Liver (tissue), 9 donors: ENCODE results near the gene IQCM. TPM values are rescaled to one million over a fixed set of nuclear protein-coding genes. Genes with fewer than 3 reads are reported as not detected.

Experiments
- DNase-seq: peaks from one replicate; pipeline ENCODE4 v3.0.0-alpha.2; 2017; ENCODE audit warnings: low spot score
- H3K27ac ChIP-seq, 2 donors: one replicate each; pipeline ENCODE4 v1.7.0; 2013; ENCODE audit warnings: inconsistent platforms in 2 of 2, low read length in 2 of 2, control low read depth in 1 of 2, low read depth in 1 of 2, mild to moderate bottlenecking in 1 of 2
- H3K27me3 ChIP-seq, 4 donors: one replicate each; pipeline versions ENCODE4 v1.6.1 to v1.7.0; 2013; ENCODE audit warnings: low read length in 3 of 4, inconsistent platforms in 1 of 4, mild to moderate bottlenecking in 1 of 4, moderate library complexity in 1 of 4; ENCODE audit not compliant: control insufficient read depth in 4 of 4, insufficient read depth in 4 of 4
- H3K36me3 ChIP-seq, 4 donors: one replicate each; pipeline versions ENCODE4 v1.6.1 to v1.7.0; 2013; ENCODE audit warnings: low read length in 3 of 4, mild to moderate bottlenecking in 3 of 4, low read depth in 1 of 4, moderate library complexity in 1 of 4; ENCODE audit not compliant: control insufficient read depth in 4 of 4, insufficient read depth in 3 of 4
- H3K4me1 ChIP-seq, 4 donors: one replicate each; pipeline versions ENCODE4 v1.6.1 to v1.7.0; 2013; ENCODE audit warnings: low read length in 3 of 4, mild to moderate bottlenecking in 3 of 4, moderate library complexity in 1 of 4; ENCODE audit not compliant: control insufficient read depth in 4 of 4, insufficient read depth in 4 of 4
- H3K4me3 ChIP-seq, 3 donors: one replicate each; pipeline versions ENCODE4 v1.6.1 to v1.7.0; 2013; ENCODE audit warnings: low read length in 3 of 3, control low read depth in 1 of 3, low read depth in 1 of 3, mild to moderate bottlenecking in 1 of 3
- H3K9ac ChIP-seq, 2 donors: one replicate each; pipeline ENCODE4 v1.7.0; 2013; ENCODE audit warnings: low read length in 2 of 2, mild to moderate bottlenecking in 2 of 2, moderate library complexity in 2 of 2, control low read depth in 1 of 2, low read depth in 1 of 2
- H3K9me3 ChIP-seq, 4 donors: one replicate each; pipeline versions ENCODE4 v1.6.1 to v1.7.0; 2013; ENCODE audit warnings: low read length in 3 of 4; ENCODE audit not compliant: control insufficient read depth in 4 of 4
- CTCF ChIP-seq: fragments of 150-350 bp; IDR thresholded peaks from 2 replicates; pipeline ENCODE4 v1.5.1; 2017; ENCODE audit warnings: improper control_type of control experiment, low read depth, low read length; ENCODE audit not compliant: missing input control
- EGR1 ChIP-seq, 2 donors: IDR thresholded peaks; 2 replicates each; pipeline ENCODE4 v1.6.1; 2016 to 2018; ENCODE audit warnings: antibody characterized with exemption in 2 of 2, low read depth in 2 of 2
- FOXA1 ChIP-seq: IDR thresholded peaks from 2 replicates; pipeline ENCODE4 v1.6.1; 2016; ENCODE audit warnings: antibody characterized with exemption
- FOXA2 ChIP-seq: IDR thresholded peaks from 2 replicates; pipeline ENCODE4 v1.6.1; 2016; ENCODE audit warnings: antibody characterized with exemption
- GABPA ChIP-seq, 2 donors: IDR thresholded peaks in 1 of 2; conservative IDR thresholded peaks in 1 of 2; 2 replicates each; pipeline ENCODE4 v1.6.1; 2016; ENCODE audit warnings: antibody characterized with exemption in 2 of 2, mild to moderate bottlenecking in 1 of 2, moderate library complexity in 1 of 2
- HNF4A ChIP-seq, 2 donors: conservative IDR thresholded peaks; 2 replicates each; pipeline ENCODE4 v1.6.1; 2016; ENCODE audit warnings: antibody characterized with exemption in 2 of 2, mild to moderate bottlenecking in 2 of 2
- HNF4G ChIP-seq: IDR thresholded peaks from 2 replicates; pipeline ENCODE4 v1.6.1; 2016; ENCODE audit warnings: antibody characterized with exemption
- JUND ChIP-seq, 2 donors: IDR thresholded peaks; 2 replicates each; pipeline ENCODE4 v1.6.1; 2016; ENCODE audit warnings: antibody characterized with exemption in 2 of 2
- NR2F2 ChIP-seq: IDR thresholded peaks from 2 replicates; pipeline ENCODE4 v1.6.1; 2016; ENCODE audit warnings: antibody characterized with exemption
- RAD21 ChIP-seq, 2 donors: IDR thresholded peaks; 2 replicates each; pipeline ENCODE4 v1.6.1; 2016; ENCODE audit warnings: antibody characterized with exemption in 2 of 2, mild to moderate bottlenecking in 2 of 2
- REST ChIP-seq: IDR thresholded peaks from 2 replicates; pipeline ENCODE4 v1.6.1; 2016; ENCODE audit warnings: antibody characterized with exemption, mild to moderate bottlenecking
- RXRA ChIP-seq, 2 donors: IDR thresholded peaks; 2 replicates each; pipeline ENCODE4 v1.6.1; 2017 to 2018; ENCODE audit warnings: antibody characterized with exemption in 2 of 2, mild to moderate bottlenecking in 1 of 2
- SP1 ChIP-seq: IDR thresholded peaks from 2 replicates; pipeline ENCODE4 v1.6.1; 2018; ENCODE audit warnings: antibody characterized with exemption, mild to moderate bottlenecking
- TAF1 ChIP-seq: conservative IDR thresholded peaks from 2 replicates; pipeline ENCODE4 v1.6.1; 2016; ENCODE audit warnings: antibody characterized with exemption, mild to moderate bottlenecking
- YY1 ChIP-seq: IDR thresholded peaks from 2 replicates; pipeline ENCODE4 v1.6.1; 2016; ENCODE audit warnings: antibody characterized with exemption, mild to moderate bottlenecking
- WGBS: extraction: QIAGEN DNeasy Blood & Tissue Kit; methylation state at CpG from one replicate; pipeline ENCODE4 v1.1.7; 2013; 5-methylcytosine and 5-hydroxymethylcytosine counted together
- polyA plus RNA-seq, 2 donors: library from polyadenylated mRNA; stranded (reverse) in 1 of 2; unstranded in 1 of 2; fragments of 200-250 nt in 1 of 2; fragments of >200 nt in 1 of 2; fragmentation: Nextera tagmentation in 1 of 2; extraction: Ambion mirVana in 1 of 2; gene quantifications; one replicate each; pipeline versions ENCODE4 v1.2.1 to v1.2.3, GENCODE V29; 2013 to 2015
- total RNA-seq, 2 donors: library from RNA; depleted of rRNA; stranded (reverse); fragments of >200 nt; gene quantifications; one replicate each; pipeline ENCODE4 v1.2.3, GENCODE V29; 2014
- TF ChIP-seq, protein P1 (sequence below): IDR thresholded peaks from 2 replicates; pipeline ENCODE4 v1.6.1; 2016; ENCODE audit warnings: antibody characterized with exemption
- TF ChIP-seq, protein P2 (sequence below): IDR thresholded peaks from 2 replicates; pipeline ENCODE4 v1.6.1; 2016; ENCODE audit warnings: antibody characterized with exemption
- TF ChIP-seq, protein P3 (sequence below): IDR thresholded peaks from 2 replicates; pipeline ENCODE4 v1.6.1; 2016; ENCODE audit warnings: antibody characterized with exemption
- donor health status: healthy.
- donor health status: healthy.
- donor health status: healthy.
- donor health status: healthy.
- donor health status: healthy.

Gene IQCM
- total and polyA plus RNA-seq, 4 donors = 0.08 TPM; not detected in 3

DNA sequence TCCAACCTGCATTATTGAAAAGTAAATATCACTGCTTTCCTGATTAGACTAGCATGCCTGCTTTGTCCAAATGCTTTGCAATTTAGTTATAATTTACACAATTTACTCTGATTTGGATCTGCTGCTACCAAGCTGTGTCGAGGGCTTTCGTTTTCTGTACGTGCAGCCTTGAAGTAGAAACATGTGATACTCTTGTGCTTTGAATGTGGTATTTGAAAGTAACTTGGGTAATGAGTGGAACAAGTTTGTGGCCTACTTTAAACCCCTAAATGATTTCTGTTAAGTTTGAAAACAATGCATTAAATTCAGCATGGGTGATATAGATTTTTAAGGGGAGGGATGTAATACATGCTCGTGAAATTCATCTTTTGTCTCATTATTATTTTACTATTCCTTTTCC lies 240.7 kb downstream of the IQCM start (continued):
- TF ChIP-seq, protein P1, sequence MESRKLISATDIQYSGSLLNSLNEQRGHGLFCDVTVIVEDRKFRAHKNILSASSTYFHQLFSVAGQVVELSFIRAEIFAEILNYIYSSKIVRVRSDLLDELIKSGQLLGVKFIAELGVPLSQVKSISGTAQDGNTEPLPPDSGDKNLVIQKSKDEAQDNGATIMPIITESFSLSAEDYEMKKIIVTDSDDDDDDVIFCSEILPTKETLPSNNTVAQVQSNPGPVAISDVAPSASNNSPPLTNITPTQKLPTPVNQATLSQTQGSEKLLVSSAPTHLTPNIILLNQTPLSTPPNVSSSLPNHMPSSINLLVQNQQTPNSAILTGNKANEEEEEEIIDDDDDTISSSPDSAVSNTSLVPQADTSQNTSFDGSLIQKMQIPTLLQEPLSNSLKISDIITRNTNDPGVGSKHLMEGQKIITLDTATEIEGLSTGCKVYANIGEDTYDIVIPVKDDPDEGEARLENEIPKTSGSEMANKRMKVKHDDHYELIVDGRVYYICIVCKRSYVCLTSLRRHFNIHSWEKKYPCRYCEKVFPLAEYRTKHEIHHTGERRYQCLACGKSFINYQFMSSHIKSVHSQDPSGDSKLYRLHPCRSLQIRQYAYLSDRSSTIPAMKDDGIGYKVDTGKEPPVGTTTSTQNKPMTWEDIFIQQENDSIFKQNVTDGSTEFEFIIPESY = no peak
- TF ChIP-seq HNF4G = no peak
- TF ChIP-seq, protein P2, sequence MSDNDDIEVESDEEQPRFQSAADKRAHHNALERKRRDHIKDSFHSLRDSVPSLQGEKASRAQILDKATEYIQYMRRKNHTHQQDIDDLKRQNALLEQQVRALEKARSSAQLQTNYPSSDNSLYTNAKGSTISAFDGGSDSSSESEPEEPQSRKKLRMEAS = no peak

- no peaks in the 10 kb centered on the region for H3K27me3 ChIP-seq
- TF ChIP-seq, protein P2 = no peak
- TF ChIP-seq RXRA (IDR thresholded peaks at IDR 0.05) (no peak), TAF1 (no peak), HNF4A (conservative IDR thresholded peaks at IDR 0.05) (no peak), FOXA1 (no peak), GABPA (IDR thresholded peaks at IDR 0.05 in 1 of 2, conservative IDR thresholded peaks at IDR 0.05 in 1 of 2) (no peak), EGR1 (IDR thresholded peaks at IDR 0.05; ENCODE audit: low read depth in 2 of 2) (no peak), REST (no peak), JUND (IDR thresholded peaks at IDR 0.05) (no peak), RAD21 (IDR thresholded peaks at IDR 0.05) (no peak), HNF4G (no peak), NR2F2 (no peak), YY1 (no peak), CTCF (no peak), SP1 (no peak), FOXA2 (no peak)
- TF ChIP-seq, protein P1 = no peak
- TF ChIP-seq, protein P3, sequence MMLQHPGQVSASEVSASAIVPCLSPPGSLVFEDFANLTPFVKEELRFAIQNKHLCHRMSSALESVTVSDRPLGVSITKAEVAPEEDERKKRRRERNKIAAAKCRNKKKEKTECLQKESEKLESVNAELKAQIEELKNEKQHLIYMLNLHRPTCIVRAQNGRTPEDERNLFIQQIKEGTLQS = no peak
Measured at GRCh38 chr4:149572716-149573115, 242.9 kb downstream of the IQCM start.

More at GRCh38 chr4:149572716-149573115, 242.9 kb downstream of the IQCM start:
- no peak for DNase-seq
- WGBS = 96% methylated on average over 1 of the region's 1 CpG
- H3K27ac ChIP-seq = no peak overlapping the region
- H3K36me3 ChIP-seq = no peaks in the 10 kb centered on the region
- no peaks in the 10 kb centered on the region for H3K9me3 ChIP-seq
- no peaks in the 10 kb centered on the region for H3K4me1 ChIP-seq
- H3K4me3 ChIP-seq = no peak overlapping the region
- H3K9ac ChIP-seq = no peak overlapping the region
